T-cell (primary cell): Measurements from ENCODE around the gene KRTAP20-2. TPM values are rescaled to one million over a fixed set of nuclear protein-coding genes. Genes with fewer than 3 reads are reported as not detected.

Experiments used
- ATAC-seq, 4 experiments: fragments of 200-7000 bp in 3 of 4; fragments of 150-1000 bp in 1 of 4; cut with Tn5 transposase; replicated peaks in 1 of 4; 1 replicate in 3 of 4; 2 replicates in 1 of 4; pipeline ENCODE4 v1.10.0; 2021; ENCODE audit warnings: moderate library complexity in 3 of 4, mild to moderate bottlenecking in 2 of 4, moderate number of reproducible peaks in 1 of 4
- CTCF ChIA-PET, 2 donors: fragments of 300-600 bp; sonication (Branson Sonifier 250); formaldehyde crosslinking; loops; one replicate each; lab custom pipeline; 2022; ENCODE audit warnings: antibody characterized with exemption in 2 of 2; lab: Charles Lee
- POLR2A ChIA-PET, 2 donors: fragments of 300-600 bp; sonication (Branson Sonifier 250); formaldehyde crosslinking; loops; one replicate each; lab custom pipeline; 2022; ENCODE audit warnings: antibody characterized with exemption in 2 of 2; lab: Charles Lee
- DNase-seq, 35 experiments: peaks; one replicate each; pipeline versions ENCODE4 v3.0.0 to v3.0.0-alpha.2; 2013 to 2023
- H3K27ac ChIP-seq: one replicate; pipeline ENCODE4 v1.5.1; 2013; ENCODE audit warnings: low read length
- H3K27me3 ChIP-seq, 2 experiments: replicated peaks in 1 of 2; 1 replicate in 1 of 2; 2 replicates in 1 of 2; pipeline versions ENCODE4 v1.6.1 to v1.7.0; 2013; ENCODE audit warnings: low read length in 1 of 2, mixed read lengths in 1 of 2; ENCODE audit not compliant: control insufficient read depth in 2 of 2, insufficient read depth in 2 of 2; ENCODE audit errors: extremely low read depth in 1 of 2
- H3K36me3 ChIP-seq, 2 donors: 1 replicate in 1 of 2; 2 replicates in 1 of 2; pipeline versions ENCODE4 v1.6.1 to v1.7.0; 2013; ENCODE audit warnings: low read length in 1 of 2; ENCODE audit not compliant: control insufficient read depth in 2 of 2, insufficient read depth in 1 of 2; ENCODE audit errors: extremely low read depth in 1 of 2
- H3K4me1 ChIP-seq, 2 experiments: 1 replicate in 1 of 2; 2 replicates in 1 of 2; pipeline versions ENCODE4 v1.6.1 to v1.7.0; 2013; ENCODE audit warnings: low read length in 2 of 2, mixed read lengths in 1 of 2; ENCODE audit not compliant: insufficient read depth in 2 of 2, control insufficient read depth in 1 of 2; ENCODE audit errors: extremely low read depth in 1 of 2
- H3K4me3 ChIP-seq, 2 donors: 1 replicate in 1 of 2; 2 replicates in 1 of 2; pipeline versions ENCODE4 v1.5.1 to v1.7.0; 2013; ENCODE audit warnings: mild to moderate bottlenecking in 2 of 2, low read length in 1 of 2, moderate library complexity in 1 of 2; ENCODE audit not compliant: control insufficient read depth in 1 of 2; ENCODE audit errors: extremely low read depth in 1 of 2
- H3K9me3 ChIP-seq: 2 replicates; pipeline ENCODE4 v1.7.0; 2013
- H3K27ac Mint-ChIP-seq, 2 donors: one replicate each; pipeline ENCODE4 v1.8.0; 2020 to 2021; ENCODE audit warnings: mild to moderate bottlenecking in 2 of 2, mixed read lengths in 2 of 2
- H3K27me3 Mint-ChIP-seq, 2 donors: one replicate each; pipeline ENCODE4 v1.8.0; 2021 to 2022; ENCODE audit warnings: mixed read lengths in 2 of 2
- H3K36me3 Mint-ChIP-seq: one replicate; pipeline ENCODE4 v1.8.0; 2021; ENCODE audit warnings: mixed read lengths
- H3K4me1 Mint-ChIP-seq, 3 donors: one replicate each; pipeline ENCODE4 v1.8.0; 2020 to 2022; ENCODE audit warnings: mixed read lengths in 3 of 3, mild to moderate bottlenecking in 1 of 3
- H3K4me3 Mint-ChIP-seq, 3 donors: one replicate each; pipeline ENCODE4 v1.8.0; 2020 to 2022; ENCODE audit warnings: mild to moderate bottlenecking in 3 of 3, mixed read lengths in 3 of 3, moderate library complexity in 3 of 3
- H3K9me3 Mint-ChIP-seq, 3 donors: one replicate each; pipeline ENCODE4 v1.8.0; 2020 to 2022; ENCODE audit warnings: mixed read lengths in 3 of 3
- WGBS: methylation state at CpG from one replicate; pipeline ENCODE4 v1.1.5; 2013; ENCODE audit warnings: missing lambda C conversion rate; ENCODE audit not compliant: insufficient coverage; 5-methylcytosine and 5-hydroxymethylcytosine counted together
- total RNA-seq, 35 experiments: library from RNA in 6 of 35; stranded (reverse) in 6 of 35; fragments of 120-200 nt in 1 of 35; gene quantifications; one replicate each; pipeline versions ENCODE4 v1.2.1 to v1.2.4 and lab custom pipeline; 2013 to 2026

Gene KRTAP20-2
- total RNA-seq, 5 donors from 2014 or later (not counting 1 experiment from before 2014, with no cell fraction given), result not detected

DNA sequence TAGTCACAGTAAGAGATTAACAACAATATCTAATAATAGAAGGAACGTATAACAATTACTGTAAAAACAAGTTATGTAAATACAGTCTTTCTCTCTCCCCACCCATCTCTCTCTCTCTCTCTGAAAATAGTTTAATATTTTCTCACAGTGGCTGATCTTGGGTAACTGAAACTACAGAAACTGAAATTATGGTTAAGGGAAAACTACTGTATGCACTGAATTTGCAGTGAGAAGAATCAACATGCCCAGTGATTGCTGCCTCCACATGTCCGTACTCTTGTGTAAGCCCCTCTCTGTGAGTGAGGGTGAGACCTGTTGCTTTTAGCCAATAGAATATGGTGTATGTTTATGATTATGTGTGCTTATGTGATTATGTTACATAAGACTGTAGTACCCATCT is 22.9 kb upstream of the KRTAP20-2 start:
- no peak for ATAC-seq
- 100% methylated on average over 1 of the region's 2 CpGs for WGBS
- Mint-ChIP-seq H3K4me1 (no peaks in the 10 kb centered on the region), H3K27me3 (peaks cover 0 to 3% of the 10 kb centered on the region in 2 donors), H3K4me3 (no peak overlapping the region), H3K36me3 (no peaks in the 10 kb centered on the region), H3K27ac (no peak overlapping the region), H3K9me3 (peaks cover 4 to 5% (median 4%) of the 10 kb centered on the region in 3 donors)
- DNase-seq, result no peak
- Histone ChIP-seq H3K27me3 (no peaks in the 10 kb centered on the region), H3K27ac (no peak overlapping the region), H3K9me3 (no peaks in the 10 kb centered on the region), H3K4me3 (no peak overlapping the region), H3K36me3 (no peaks in the 10 kb centered on the region), H3K4me1 (no peaks in the 10 kb centered on the region)
- POLR2A ChIA-PET, result no interaction called here
- CTCF ChIA-PET, result no interaction called here

DNA sequence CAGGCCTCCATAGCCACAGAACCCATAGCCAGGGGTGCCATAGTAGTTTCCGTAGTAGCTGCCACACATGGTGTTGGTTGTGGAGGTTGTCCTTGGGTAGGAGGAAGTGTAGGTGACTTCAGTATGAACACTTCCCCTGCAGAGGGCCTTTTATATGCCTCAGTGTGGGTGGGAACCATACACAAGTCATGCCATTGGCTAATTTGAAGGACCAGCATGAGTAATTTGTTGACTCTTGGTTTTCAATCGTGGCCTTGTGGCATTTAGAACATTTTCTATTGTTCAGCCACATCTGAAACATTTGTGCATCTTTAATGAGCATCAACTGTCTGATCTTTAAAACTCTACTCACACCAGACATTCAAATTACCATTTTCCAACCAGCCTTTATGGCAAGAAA is 21.2 kb upstream of the KRTAP20-2 start, which contains the start of gene KRTAP6-1:
Gene KRTAP6-1, minus strand, starts transcription at position 95 of the 400 bp plus-strand sequence. Its CDS starts 26 bp downstream, at position 69.
- no peak within 1 kb of the TSS for H3K27ac ChIP-seq
- DNase-seq, result no peak
- H3K9me3 ChIP-seq, result no peaks in the 10 kb centered on the region
- Mint-ChIP-seq H3K4me1 (no peaks in the 10 kb centered on the region), H3K36me3 (no peaks in the 10 kb centered on the region), H3K27me3 (peaks cover 0 to 3% of the 10 kb centered on the region in 2 donors), H3K27ac (no peak within 1 kb of the TSS), H3K9me3 (peaks cover 4 to 5% (median 4%) of the 10 kb centered on the region in 3 donors), H3K4me3 (no peak within 1 kb of the TSS)
- H3K36me3 ChIP-seq, result no peaks in the 10 kb centered on the region
- no peak for ATAC-seq
- no peak within 1 kb of the TSS for H3K4me3 ChIP-seq
- H3K4me1 ChIP-seq, result no peaks in the 10 kb centered on the region
- no peaks in the 10 kb centered on the region for H3K27me3 ChIP-seq
- ChIA-PET CTCF (no interaction called here), POLR2A (no interaction called here)
- WGBS, result 27% methylated on average over 1 of the region's 2 CpGs

GRCh38 chr21:30615199-30615598 is 19.8 kb upstream of the KRTAP20-2 start:
- H3K36me3 ChIP-seq, result no peaks in the 10 kb centered on the region
- H3K4me1 Mint-ChIP-seq, result no peaks in the 10 kb centered on the region
- no peaks in the 10 kb centered on the region for H3K27me3 ChIP-seq
- no peak overlapping the region for H3K27ac Mint-ChIP-seq
- no peak overlapping the region for H3K4me3 Mint-ChIP-seq
- H3K4me1 ChIP-seq, result no peaks in the 10 kb centered on the region
- POLR2A ChIA-PET, result no interaction called here
- no peak overlapping the region for H3K27ac ChIP-seq
- CTCF ChIA-PET, result no interaction called here
- ATAC-seq (no peak), DNase-seq (no peak)
- no peaks in the 10 kb centered on the region for H3K36me3 Mint-ChIP-seq
- peaks cover 0 to 3% of the 10 kb centered on the region in 2 donors for H3K27me3 Mint-ChIP-seq
- H3K9me3 Mint-ChIP-seq, result peaks cover 4 to 5% (median 4%) of the 10 kb centered on the region in 3 donors
- no peak overlapping the region for H3K4me3 ChIP-seq
- no peaks in the 10 kb centered on the region for H3K9me3 ChIP-seq

- Mint-ChIP-seq H3K9me3 (peaks cover 0 to under 1% (median 0%) of the 10 kb centered on the region in 3 donors), H3K36me3 (no peaks in the 10 kb centered on the region), H3K27ac (no peak within 1 kb of the TSS), H3K27me3 (peaks cover 0 to 3% of the 10 kb centered on the region in 2 donors), H3K4me1 (no peaks in the 10 kb centered on the region), H3K4me3 (no peak within 1 kb of the TSS)
- Histone ChIP-seq H3K4me3 (no peak within 1 kb of the TSS), H3K9me3 (no peaks in the 10 kb centered on the region), H3K27ac (no peak within 1 kb of the TSS), H3K27me3 (no peaks in the 10 kb centered on the region), H3K36me3 (no peaks in the 10 kb centered on the region), H3K4me1 (no peaks in the 10 kb centered on the region)
- CTCF ChIA-PET, result no interaction called here
- DNase-seq, result no peak
- POLR2A ChIA-PET, result no interaction called here
- no CpG with 5 or more reads among the region's 2 CpGs for WGBS
- ATAC-seq, result no peak
These were observed 18.9 kb upstream of the KRTAP20-2 start, which contains the start of gene KRTAP20-1 for GRCh38 chr21:30616125-30616524. Gene KRTAP20-1 (plus strand): TSS chr21:30616425. CDS start chr21:30616455, 30 bp downstream.

DNA sequence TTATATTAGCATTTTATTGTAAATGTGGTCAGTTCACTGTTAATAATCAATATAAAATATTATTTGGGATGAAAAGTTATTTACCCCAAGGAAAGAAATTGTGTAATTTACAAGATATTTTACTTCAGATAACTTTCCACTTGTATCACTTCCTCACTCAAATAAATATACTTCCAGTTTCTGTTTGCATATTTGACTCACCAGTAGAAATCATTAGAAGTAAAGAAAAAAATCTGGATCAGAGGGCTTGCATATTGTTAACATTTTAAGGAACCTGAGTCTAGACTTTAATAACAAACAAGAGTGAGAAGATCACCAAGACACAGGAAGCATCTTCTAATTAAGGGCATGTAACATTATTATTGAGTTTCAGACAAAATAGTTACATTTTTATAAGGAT is 14.9 kb upstream of the KRTAP20-2 start:
- no peaks in the 10 kb centered on the region for H3K4me1 Mint-ChIP-seq
- H3K9me3 Mint-ChIP-seq, result no peaks in the 10 kb centered on the region
- H3K27ac Mint-ChIP-seq, result no peak overlapping the region
- no peaks in the 10 kb centered on the region for H3K27me3 Mint-ChIP-seq
- ChIA-PET CTCF (no interaction called here), POLR2A (no interaction called here)
- no peaks in the 10 kb centered on the region for H3K9me3 ChIP-seq
- no peaks in the 10 kb centered on the region for H3K36me3 ChIP-seq
- no peak overlapping the region for H3K4me3 ChIP-seq
- H3K27me3 ChIP-seq, result no peaks in the 10 kb centered on the region
- H3K27ac ChIP-seq, result no peak overlapping the region
- H3K4me3 Mint-ChIP-seq, result no peak overlapping the region
- no peaks in the 10 kb centered on the region for H3K36me3 Mint-ChIP-seq
- H3K4me1 ChIP-seq, result no peaks in the 10 kb centered on the region
- DNase-seq (no peak), ATAC-seq (no peak)

DNA sequence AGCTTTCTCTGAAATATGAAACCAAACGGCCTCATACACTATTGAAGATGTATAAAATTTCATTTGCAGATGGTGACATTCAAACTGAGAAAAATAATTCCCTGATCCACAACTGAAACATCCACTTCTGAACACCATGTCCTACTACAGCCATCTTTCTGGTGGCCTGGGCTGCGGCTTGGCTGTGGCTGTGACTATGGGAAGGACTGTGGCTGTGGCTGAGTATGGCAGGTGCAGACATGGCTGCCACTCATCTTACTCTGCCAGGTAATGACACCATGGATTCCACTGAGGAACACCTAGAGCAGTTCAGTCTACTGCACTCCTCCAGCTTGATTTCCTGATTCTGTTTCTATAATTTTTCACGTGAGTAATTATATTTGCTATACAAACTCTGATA is 14.5 kb upstream of the KRTAP20-2 start, which contains the start of gene KRTAP20-4:
Gene KRTAP20-4, plus strand, starts transcription at position 106 of the 400 bp plus-strand sequence.
- ATAC-seq (no peak), DNase-seq (no peak)
- Histone ChIP-seq H3K27me3 (no peaks in the 10 kb centered on the region), H3K4me3 (no peak within 1 kb of the TSS), H3K36me3 (no peaks in the 10 kb centered on the region), H3K27ac (no peak within 1 kb of the TSS), H3K9me3 (no peaks in the 10 kb centered on the region), H3K4me1 (no peaks in the 10 kb centered on the region)
- POLR2A ChIA-PET, result no interaction called here
- H3K27ac Mint-ChIP-seq, result no peak within 1 kb of the TSS
- H3K4me1 Mint-ChIP-seq, result no peaks in the 10 kb centered on the region
- H3K9me3 Mint-ChIP-seq, result no peaks in the 10 kb centered on the region
- CTCF ChIA-PET, result no interaction called here
- H3K36me3 Mint-ChIP-seq, result no peaks in the 10 kb centered on the region
- no CpG with 5 or more reads among the region's 3 CpGs for WGBS
- H3K27me3 Mint-ChIP-seq, result no peaks in the 10 kb centered on the region
- no peak within 1 kb of the TSS for H3K4me3 Mint-ChIP-seq

- Mint-ChIP-seq H3K9me3 (peaks cover 0 to 3% (median 0%) of the 10 kb centered on the region in 3 donors), H3K4me3 (no peak overlapping the region), H3K27me3 (no peaks in the 10 kb centered on the region), H3K36me3 (no peaks in the 10 kb centered on the region), H3K4me1 (no peaks in the 10 kb centered on the region), H3K27ac (no peak overlapping the region)
- no peaks in the 10 kb centered on the region for H3K36me3 ChIP-seq
- WGBS, result 67% methylated on average over 2 of the region's 3 CpGs
- H3K4me3 ChIP-seq, result no peak overlapping the region
- ChIA-PET POLR2A (no interaction called here), CTCF (no interaction called here)
- DNase-seq (no peak), ATAC-seq (no peak)
- peaks cover 2% of the 10 kb centered on the region for H3K9me3 ChIP-seq
- no peak overlapping the region for H3K27ac ChIP-seq
- no peaks in the 10 kb centered on the region for H3K4me1 ChIP-seq
- H3K27me3 ChIP-seq, result no peaks in the 10 kb centered on the region
These were observed 11.6 kb upstream of the KRTAP20-2 start for GRCh38 chr21:30623362-30623761.
